ENCODE measurements around the gene FBLIM1.
"Not testable (repeated sequence)": the region's sequence is repeated elsewhere in the genome, so short reads cannot be mapped to it uniquely, and the experiment has no call there.

Gene FBLIM1

GRCh38 chr1:15788624-15789301 lies 30.2 kb downstream of the FBLIM1 start:
- H3K27me3 ChIP-seq (ENCODE audit: control insufficient read depth, insufficient read depth, low read length): no peaks in the 10 kb centered on the region
- no peak overlapping the region for H3K9ac ChIP-seq (ENCODE audit: low read depth, low read length)
- H3K36me3 ChIP-seq (ENCODE audit: control insufficient read depth, insufficient read depth, low read length): peaks cover 9% of the 10 kb centered on the region
- H3K4me1 ChIP-seq (ENCODE audit: control insufficient read depth, insufficient read depth, low read length): no peaks in the 10 kb centered on the region
- no peak overlapping the region for H3K4me3 ChIP-seq (ENCODE audit: low read depth, low read length)
- H3K9me3 ChIP-seq (ENCODE audit: control insufficient read depth, insufficient read depth, low read length): no peaks in the 10 kb centered on the region

- no peaks in the 10 kb centered on the region for H3K36me3 ChIP-seq (ENCODE audit: control insufficient read depth, insufficient read depth, low read length)
- H3K27me3 ChIP-seq (ENCODE audit: control insufficient read depth, insufficient read depth, low read length): no peaks in the 10 kb centered on the region
- H3K4me1 ChIP-seq (ENCODE audit: control insufficient read depth, insufficient read depth, low read length): no peaks in the 10 kb centered on the region
- H3K9ac ChIP-seq (ENCODE audit: low read depth, low read length): no peak overlapping the region
- no peaks in the 10 kb centered on the region for H3K9me3 ChIP-seq (ENCODE audit: control insufficient read depth, insufficient read depth, low read length)
- no peak overlapping the region for H3K4me3 ChIP-seq (ENCODE audit: low read depth, low read length)
Measured at GRCh38 chr1:15796086-15796462, 37.5 kb downstream of the FBLIM1 start.

DNA sequence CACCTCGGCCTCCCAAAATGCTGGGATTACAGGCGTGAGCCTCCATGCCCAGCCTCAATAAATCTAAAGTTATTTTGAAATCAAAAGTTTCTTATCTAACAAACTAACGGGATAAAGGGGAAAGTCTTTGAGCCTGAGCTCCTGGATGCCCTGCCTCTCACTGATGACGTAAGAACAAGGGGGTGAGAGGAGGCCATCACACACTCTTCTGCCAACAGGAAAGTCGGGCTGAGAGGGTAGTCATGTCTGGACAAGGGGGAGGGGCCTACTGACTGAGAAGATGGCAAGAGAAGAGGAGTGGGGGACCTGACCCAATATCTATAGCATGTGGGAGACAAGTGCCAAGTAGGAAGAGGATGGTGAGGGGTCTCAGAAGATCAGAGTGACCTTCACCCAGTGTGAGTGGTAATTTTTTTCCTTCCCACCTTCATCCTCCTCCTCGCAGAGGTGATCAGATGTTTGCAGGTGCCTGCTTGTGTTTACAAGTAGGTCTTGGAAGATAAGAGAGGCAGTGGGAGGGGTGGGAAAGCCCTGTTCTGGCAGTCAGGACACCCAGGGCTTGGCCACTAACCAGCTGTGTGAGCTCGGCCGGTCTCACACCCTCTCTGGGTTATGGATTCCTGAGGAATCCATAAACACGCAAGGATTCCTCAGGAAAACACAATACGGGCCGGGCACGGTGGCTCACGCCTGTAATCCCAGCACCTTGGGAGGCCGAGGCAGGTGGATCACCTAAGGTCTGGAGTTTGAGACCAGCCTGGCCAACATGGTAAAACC lies 39.2 kb downstream of the FBLIM1 start:
- no peaks in the 10 kb centered on the region for H3K9me3 ChIP-seq (ENCODE audit: control insufficient read depth, insufficient read depth, low read length)
- no peak overlapping the region for H3K4me3 ChIP-seq (ENCODE audit: low read depth, low read length)
- H3K4me1 ChIP-seq (ENCODE audit: control insufficient read depth, insufficient read depth, low read length): no peaks in the 10 kb centered on the region
- no peaks in the 10 kb centered on the region for H3K36me3 ChIP-seq (ENCODE audit: control insufficient read depth, insufficient read depth, low read length)
- no peak overlapping the region for H3K9ac ChIP-seq (ENCODE audit: low read depth, low read length)
- H3K27me3 ChIP-seq (ENCODE audit: control insufficient read depth, insufficient read depth, low read length): no peaks in the 10 kb centered on the region

- Histone ChIP-seq H3K9ac (ENCODE audit: low read depth, low read length) (no peak overlapping the region), H3K9me3 (ENCODE audit: control insufficient read depth, insufficient read depth, low read length) (no peaks in the 10 kb centered on the region), H3K4me1 (ENCODE audit: control insufficient read depth, insufficient read depth, low read length) (no peaks in the 10 kb centered on the region), H3K27me3 (ENCODE audit: control insufficient read depth, insufficient read depth, low read length) (no peaks in the 10 kb centered on the region), H3K4me3 (ENCODE audit: low read depth, low read length) (no peak overlapping the region), H3K36me3 (ENCODE audit: control insufficient read depth, insufficient read depth, low read length) (no peaks in the 10 kb centered on the region)
Measured at GRCh38 chr1:15799004-15799867, 40.6 kb downstream of the FBLIM1 start.

DNA sequence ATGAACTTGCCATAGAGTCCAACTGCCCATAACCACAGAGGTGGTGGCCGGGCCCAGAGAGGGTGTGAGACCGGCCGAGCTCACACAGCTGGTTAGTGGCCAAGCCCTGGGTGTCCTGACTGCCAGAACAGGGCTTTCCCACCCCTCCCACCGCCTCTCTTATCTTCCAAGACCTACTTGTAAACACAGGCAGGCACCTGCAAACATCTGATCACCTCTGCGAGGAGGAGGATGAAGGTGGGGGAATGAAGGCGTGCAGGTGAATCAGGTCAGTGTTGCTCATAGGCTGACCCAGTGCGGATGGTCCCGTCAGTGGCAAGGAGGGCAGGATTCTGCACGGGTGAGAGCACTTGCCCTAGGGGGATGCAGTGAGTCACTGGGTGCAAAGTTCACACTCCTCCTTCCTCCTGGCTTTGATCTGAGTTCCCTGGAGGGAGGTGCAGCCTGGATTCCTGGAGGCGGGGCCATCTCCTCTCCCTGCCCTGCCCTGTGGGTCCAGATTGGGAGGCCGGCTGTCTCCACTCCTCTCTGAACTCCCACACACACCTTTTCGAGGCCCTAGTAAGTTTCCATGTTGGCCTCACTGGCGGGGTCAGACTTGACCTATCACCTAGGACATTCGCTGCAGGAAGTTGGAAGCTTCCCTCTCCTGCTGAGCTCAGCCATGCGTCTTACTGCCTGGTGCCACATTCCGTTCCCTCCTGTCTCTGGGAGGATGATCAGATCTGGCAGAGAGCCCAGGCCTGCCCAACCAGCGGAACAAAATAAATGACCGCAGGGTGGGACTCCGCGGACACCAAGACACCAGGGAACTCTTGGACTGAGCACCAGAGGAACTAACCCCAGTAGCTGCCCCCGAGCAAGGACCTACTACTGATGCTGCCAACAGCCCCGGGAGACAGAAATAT lies 41.6 kb downstream of the FBLIM1 start:
- Histone ChIP-seq H3K27me3 (ENCODE audit: control insufficient read depth, insufficient read depth, low read length) (no peaks in the 10 kb centered on the region), H3K36me3 (ENCODE audit: control insufficient read depth, insufficient read depth, low read length) (no peaks in the 10 kb centered on the region), H3K4me1 (ENCODE audit: control insufficient read depth, insufficient read depth, low read length) (no peaks in the 10 kb centered on the region), H3K4me3 (ENCODE audit: low read depth, low read length) (no peak overlapping the region), H3K9me3 (ENCODE audit: control insufficient read depth, insufficient read depth, low read length) (no peaks in the 10 kb centered on the region), H3K9ac (ENCODE audit: low read depth, low read length) (no peak overlapping the region)

DNA sequence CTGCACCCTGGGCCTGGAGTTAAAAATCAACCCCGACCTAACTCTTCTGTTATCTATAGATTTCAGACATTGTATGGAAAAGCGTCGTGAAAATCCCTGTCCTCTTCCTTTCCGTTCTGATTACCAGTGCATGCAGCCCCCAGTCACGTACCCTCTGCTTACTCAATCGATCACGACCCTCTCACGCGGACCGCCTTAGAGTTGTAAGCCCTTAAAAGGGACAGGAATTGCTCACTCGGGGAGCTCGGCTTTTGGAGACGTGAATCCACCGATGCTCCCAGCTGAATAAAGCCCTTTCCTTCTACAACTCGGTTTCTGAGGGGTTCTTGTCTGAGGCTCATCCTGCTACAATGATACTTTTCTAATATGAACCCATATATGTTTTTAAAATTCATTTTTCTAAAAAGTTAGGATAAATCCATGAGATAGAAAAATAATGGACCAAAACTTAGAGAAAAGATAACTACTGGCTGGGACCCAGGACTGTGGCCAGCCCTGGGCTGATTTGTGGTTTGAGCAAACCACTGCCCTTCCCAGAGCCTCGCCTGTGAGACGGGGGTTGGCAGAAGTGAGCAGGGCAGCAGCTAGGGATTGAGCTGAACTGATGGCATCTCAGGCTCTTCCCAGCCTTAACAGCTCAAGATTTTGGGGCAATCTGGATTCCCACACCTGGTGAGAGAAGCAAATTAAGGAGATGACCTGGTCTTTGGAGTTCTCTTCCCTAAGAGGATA lies 43.8 kb downstream of the FBLIM1 start:
- Histone ChIP-seq H3K9me3 (ENCODE audit: control insufficient read depth, insufficient read depth, low read length) (no peaks in the 10 kb centered on the region), H3K4me3 (ENCODE audit: low read depth, low read length) (no peak overlapping the region), H3K36me3 (ENCODE audit: control insufficient read depth, insufficient read depth, low read length) (no peaks in the 10 kb centered on the region), H3K9ac (ENCODE audit: low read depth, low read length) (no peak overlapping the region), H3K4me1 (ENCODE audit: control insufficient read depth, insufficient read depth, low read length) (no peaks in the 10 kb centered on the region), H3K27me3 (ENCODE audit: control insufficient read depth, insufficient read depth, low read length) (no peaks in the 10 kb centered on the region)

GRCh38 chr1:15803380-15803779 lies 44.8 kb downstream of the FBLIM1 start:
- Histone ChIP-seq H3K4me1 (ENCODE audit: control insufficient read depth, insufficient read depth, low read length) (no peaks in the 10 kb centered on the region), H3K9me3 (ENCODE audit: control insufficient read depth, insufficient read depth, low read length) (no peaks in the 10 kb centered on the region), H3K27me3 (ENCODE audit: control insufficient read depth, insufficient read depth, low read length) (no peaks in the 10 kb centered on the region), H3K4me3 (ENCODE audit: low read depth, low read length) (no peak overlapping the region), H3K9ac (ENCODE audit: low read depth, low read length) (no peak overlapping the region), H3K36me3 (ENCODE audit: control insufficient read depth, insufficient read depth, low read length) (no peaks in the 10 kb centered on the region)

DNA sequence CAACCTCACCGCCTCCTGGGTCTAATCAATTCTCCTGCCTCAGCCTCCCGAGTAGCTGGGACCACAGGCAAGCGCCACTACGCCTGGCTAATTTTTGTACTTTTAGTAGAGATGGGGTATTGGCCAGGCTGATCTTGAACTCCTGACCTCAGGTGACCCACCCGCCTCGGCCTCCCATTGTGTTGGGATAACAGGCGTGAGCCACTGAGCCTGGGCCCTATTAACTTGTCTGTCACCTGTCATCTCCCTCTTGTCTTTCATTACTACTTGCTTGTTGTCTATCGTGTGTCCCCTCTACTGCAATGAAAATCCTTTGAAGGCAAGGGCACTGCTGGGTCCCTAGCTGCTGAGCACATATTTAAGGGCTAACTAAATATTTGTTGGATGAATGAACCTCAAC lies 45.5 kb downstream of the FBLIM1 start:
- Histone ChIP-seq H3K36me3 (ENCODE audit: control insufficient read depth, insufficient read depth, low read length) (no peaks in the 10 kb centered on the region), H3K27me3 (ENCODE audit: control insufficient read depth, insufficient read depth, low read length) (no peaks in the 10 kb centered on the region), H3K4me1 (ENCODE audit: control insufficient read depth, insufficient read depth, low read length) (no peaks in the 10 kb centered on the region), H3K4me3 (ENCODE audit: low read depth, low read length) (no peak overlapping the region), H3K9me3 (ENCODE audit: control insufficient read depth, insufficient read depth, low read length) (no peaks in the 10 kb centered on the region), H3K9ac (ENCODE audit: low read depth, low read length) (no peak overlapping the region)

DNA sequence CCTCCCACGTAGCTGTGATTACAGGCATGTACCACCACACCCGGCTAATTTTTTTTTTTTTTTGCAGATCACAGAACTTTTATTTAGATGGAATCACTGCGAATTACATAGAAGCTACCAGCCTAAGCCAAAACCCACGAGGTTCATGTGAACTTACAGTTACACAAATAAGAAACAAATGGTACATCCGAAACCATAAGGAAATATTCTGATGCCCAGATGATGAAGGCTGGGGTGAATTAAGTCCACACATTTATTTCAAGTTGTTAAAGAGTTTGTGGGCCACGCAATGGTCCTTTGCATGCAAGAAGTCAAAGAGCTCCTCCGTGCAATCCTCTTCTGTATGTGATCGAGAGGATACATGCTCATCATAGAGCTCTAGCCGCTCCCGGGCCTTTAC lies 48.5 kb downstream of the FBLIM1 start:
- H3K4me3 ChIP-seq (ENCODE audit: low read depth, low read length): no peak overlapping the region
- H3K4me1 ChIP-seq (ENCODE audit: control insufficient read depth, insufficient read depth, low read length): no peaks in the 10 kb centered on the region
- H3K27me3 ChIP-seq (ENCODE audit: control insufficient read depth, insufficient read depth, low read length): no peaks in the 10 kb centered on the region
- H3K9me3 ChIP-seq (ENCODE audit: control insufficient read depth, insufficient read depth, low read length): no peaks in the 10 kb centered on the region
- H3K9ac ChIP-seq (ENCODE audit: low read depth, low read length): no peak overlapping the region
- no peaks in the 10 kb centered on the region for H3K36me3 ChIP-seq (ENCODE audit: control insufficient read depth, insufficient read depth, low read length)

DNA sequence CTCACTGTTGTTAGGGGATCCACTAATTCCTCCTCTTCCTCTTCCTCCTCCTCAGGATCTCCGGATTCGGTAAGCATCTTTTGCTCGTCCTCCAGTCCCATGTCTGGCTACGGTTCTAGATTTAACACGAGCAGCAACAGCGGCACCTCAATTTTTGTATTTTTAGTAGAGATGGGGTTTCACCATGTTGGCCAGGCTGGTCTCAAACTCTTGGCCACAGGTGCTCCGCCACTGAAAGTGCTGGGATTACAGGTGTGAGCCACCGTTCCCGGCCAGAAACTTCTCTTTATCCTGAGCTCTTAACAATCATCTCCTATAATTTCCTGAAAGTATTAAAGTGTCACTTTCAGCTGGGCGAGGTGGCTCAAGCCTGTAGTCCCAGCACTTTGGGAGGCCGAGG lies 49.0 kb downstream of the FBLIM1 start, which contains the start of gene UQCRHL:
Gene UQCRHL (minus strand): TSS at position 101 of the 400 bp plus-strand sequence. CDS start 0 bp downstream, at position 101.
- not testable (repeated sequence) for H3K9me3 ChIP-seq (ENCODE audit: control insufficient read depth, insufficient read depth, low read length); H3K4me3 ChIP-seq (ENCODE audit: low read depth, low read length); H3K27me3 ChIP-seq (ENCODE audit: control insufficient read depth, insufficient read depth, low read length); H3K36me3 ChIP-seq (ENCODE audit: control insufficient read depth, insufficient read depth, low read length); H3K4me1 ChIP-seq (ENCODE audit: control insufficient read depth, insufficient read depth, low read length); H3K9ac ChIP-seq (ENCODE audit: low read depth, low read length)

All from iPS-15b (cell line).